ENCODE results near the gene ABCC3.
"Not testable (repeated sequence)": the region's sequence is repeated elsewhere in the genome, so short reads cannot be mapped to it uniquely, and the experiment has no call there.

ABCC3 gene

DNA sequence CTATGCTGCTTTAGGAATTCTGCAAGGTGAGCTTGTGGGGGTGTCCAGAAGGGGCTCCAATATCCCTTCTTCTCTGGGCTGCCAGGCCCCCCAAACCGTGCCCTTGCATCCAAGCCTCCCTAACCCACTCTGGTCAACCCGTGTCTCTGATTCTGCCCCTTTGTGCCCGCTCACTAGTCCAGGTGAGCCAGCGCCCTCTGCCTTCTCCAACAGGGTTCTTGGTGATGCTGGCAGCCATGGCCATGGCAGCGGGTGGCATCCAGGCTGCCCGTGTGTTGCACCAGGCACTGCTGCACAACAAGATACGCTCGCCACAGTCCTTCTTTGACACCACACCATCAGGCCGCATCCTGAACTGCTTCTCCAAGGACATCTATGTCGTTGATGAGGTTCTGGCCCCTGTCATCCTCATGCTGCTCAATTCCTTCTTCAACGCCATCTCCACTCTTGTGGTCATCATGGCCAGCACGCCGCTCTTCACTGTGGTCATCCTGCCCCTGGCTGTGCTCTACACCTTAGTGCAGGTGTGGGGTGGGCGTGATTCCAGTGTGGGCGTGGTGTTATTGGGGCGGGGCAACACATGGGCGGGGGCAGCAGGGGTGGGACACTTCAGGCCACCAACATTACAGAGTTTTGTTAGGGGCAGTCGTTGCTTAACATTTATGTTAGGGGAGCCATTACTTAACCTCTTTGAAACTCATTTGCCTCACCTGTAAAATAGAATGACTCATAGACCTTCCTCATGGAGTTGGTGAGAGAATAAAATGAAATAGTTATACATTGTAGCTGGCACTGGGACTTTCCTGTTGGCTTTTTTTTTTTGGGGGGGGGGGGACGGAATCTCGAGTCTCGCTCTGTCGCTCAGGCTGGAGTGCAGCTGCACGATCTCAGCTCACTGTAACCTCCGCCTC, 41.6 kb downstream of the ABCC3 start:
- TF ChIP-seq, protein P1, sequence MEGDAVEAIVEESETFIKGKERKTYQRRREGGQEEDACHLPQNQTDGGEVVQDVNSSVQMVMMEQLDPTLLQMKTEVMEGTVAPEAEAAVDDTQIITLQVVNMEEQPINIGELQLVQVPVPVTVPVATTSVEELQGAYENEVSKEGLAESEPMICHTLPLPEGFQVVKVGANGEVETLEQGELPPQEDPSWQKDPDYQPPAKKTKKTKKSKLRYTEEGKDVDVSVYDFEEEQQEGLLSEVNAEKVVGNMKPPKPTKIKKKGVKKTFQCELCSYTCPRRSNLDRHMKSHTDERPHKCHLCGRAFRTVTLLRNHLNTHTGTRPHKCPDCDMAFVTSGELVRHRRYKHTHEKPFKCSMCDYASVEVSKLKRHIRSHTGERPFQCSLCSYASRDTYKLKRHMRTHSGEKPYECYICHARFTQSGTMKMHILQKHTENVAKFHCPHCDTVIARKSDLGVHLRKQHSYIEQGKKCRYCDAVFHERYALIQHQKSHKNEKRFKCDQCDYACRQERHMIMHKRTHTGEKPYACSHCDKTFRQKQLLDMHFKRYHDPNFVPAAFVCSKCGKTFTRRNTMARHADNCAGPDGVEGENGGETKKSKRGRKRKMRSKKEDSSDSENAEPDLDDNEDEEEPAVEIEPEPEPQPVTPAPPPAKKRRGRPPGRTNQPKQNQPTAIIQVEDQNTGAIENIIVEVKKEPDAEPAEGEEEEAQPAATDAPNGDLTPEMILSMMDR (IDR thresholded peaks at IDR 0.05; ENCODE audit: borderline replicate concordance, insufficient read depth, low read depth, low read length) = no peak
- H3K4me3 ChIP-seq (ENCODE audit: low read depth, low read length) = no peak overlapping the region

DNA sequence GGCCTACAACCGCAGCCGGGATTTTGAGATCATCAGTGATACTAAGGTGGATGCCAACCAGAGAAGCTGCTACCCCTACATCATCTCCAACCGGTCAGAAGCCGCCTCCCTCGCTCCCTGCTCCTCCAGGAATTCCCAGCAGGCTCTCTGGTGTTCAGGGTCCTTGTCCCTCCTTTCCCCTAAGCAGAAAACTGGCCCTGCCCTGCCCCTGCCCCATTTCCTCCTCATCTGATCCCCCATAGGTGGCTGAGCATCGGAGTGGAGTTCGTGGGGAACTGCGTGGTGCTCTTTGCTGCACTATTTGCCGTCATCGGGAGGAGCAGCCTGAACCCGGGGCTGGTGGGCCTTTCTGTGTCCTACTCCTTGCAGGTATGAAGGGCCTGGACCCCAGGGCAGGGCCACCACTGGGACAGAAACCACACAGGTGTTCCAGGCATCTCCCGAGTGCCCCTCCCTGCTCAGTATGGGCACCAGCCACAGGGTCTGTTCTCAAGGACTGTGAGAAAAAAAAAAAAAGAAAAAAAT, 43.2 kb downstream of the ABCC3 start:
- TF ChIP-seq, protein P1 (IDR thresholded peaks at IDR 0.05; ENCODE audit: borderline replicate concordance, insufficient read depth, low read depth, low read length) = no peak

DNA sequence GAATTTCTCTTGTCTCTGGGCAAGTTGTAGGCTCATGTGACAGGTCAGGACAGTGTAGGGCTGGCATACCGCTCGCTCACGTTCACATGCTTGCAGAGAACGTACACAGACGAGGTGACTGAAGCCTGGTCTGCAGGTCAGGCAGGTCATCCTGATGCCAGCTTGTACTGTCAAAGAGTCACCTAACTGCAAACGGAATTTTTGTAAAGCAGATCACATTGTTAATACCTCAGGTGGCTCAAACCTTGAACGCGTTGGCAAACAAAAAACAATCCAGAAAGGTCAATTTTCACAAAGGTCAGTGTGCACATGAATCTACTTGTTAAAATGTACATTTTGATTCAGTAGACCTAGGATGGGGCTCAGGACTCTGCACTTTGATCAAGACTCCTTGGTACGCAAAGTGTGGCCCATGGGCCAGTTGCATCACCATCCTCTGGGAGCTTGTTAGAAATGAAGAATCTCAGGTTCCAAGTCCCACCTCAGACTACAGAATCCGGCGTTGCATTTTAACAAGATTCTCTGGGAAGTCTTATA, 44.4 kb downstream of the ABCC3 start:
- H3K4me3 ChIP-seq (ENCODE audit: low read depth, low read length) = no peak overlapping the region
- TF ChIP-seq, protein P1 (IDR thresholded peaks at IDR 0.05; ENCODE audit: borderline replicate concordance, insufficient read depth, low read depth, low read length) = no peak

More for the DNA sequence above, 43.2 kb downstream of the ABCC3 start:
- no peak overlapping the region for H3K4me3 ChIP-seq (ENCODE audit: low read depth, low read length)

DNA sequence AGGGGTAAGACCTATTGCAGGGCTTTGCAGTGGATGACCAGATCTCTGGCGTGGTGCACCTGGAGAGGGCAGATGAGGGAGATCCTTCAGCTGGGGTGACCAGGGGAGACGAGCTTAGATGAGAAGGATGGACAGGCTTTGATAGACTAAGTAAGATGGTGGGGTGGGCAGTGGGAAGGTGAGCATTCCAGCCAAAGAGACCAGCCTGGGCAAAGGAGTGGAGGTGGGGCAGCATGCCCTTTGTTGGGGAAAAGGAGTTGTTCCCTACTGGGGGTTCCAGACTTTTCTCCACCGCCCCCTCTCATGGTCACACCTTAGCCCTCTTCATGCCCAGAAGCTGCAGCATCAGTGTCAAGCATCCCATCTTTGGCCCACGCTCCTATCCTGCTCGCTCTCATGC, 45.4 kb downstream of the ABCC3 start:
- TF ChIP-seq, protein P1 (IDR thresholded peaks at IDR 0.05; ENCODE audit: borderline replicate concordance, insufficient read depth, low read depth, low read length) = no peak
- H3K4me3 ChIP-seq (ENCODE audit: low read depth, low read length) = no peak overlapping the region

DNA sequence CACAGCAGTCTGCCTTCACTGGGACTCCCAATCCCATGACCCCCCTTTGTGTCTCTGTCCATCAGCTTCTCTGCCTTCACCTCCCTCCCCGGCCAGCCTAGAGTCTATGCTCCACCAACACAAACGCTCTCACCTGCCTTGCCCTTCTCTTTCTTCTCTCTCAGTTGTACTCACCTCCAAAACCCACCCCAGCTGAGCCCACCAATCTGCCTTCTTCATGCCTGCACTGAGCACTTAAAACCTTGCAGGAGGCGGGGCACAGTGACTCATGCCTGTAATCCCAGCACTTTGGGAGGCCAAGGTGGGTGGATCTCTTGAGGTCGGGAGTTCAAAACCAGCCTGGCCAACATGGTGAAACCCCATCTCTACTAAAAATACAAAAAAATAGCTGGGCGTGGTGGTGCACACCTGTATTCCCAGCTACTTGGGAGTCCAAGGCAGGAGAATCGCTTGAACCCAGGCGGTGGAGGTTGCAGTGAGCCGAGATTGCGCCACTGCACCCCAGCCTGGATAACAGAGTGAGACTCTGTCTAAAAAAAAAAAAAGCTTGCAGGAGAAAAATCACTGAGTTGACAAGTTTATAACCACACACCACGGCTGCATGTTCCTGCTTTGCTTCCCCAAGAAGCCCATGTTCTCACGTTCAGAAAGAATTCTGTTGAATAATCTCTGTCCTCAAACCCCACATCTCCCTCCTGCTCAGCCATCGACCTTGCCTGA, 46.0 kb downstream of the ABCC3 start:
- H3K4me3 ChIP-seq (ENCODE audit: low read depth, low read length) = not testable (repeated sequence)

DNA sequence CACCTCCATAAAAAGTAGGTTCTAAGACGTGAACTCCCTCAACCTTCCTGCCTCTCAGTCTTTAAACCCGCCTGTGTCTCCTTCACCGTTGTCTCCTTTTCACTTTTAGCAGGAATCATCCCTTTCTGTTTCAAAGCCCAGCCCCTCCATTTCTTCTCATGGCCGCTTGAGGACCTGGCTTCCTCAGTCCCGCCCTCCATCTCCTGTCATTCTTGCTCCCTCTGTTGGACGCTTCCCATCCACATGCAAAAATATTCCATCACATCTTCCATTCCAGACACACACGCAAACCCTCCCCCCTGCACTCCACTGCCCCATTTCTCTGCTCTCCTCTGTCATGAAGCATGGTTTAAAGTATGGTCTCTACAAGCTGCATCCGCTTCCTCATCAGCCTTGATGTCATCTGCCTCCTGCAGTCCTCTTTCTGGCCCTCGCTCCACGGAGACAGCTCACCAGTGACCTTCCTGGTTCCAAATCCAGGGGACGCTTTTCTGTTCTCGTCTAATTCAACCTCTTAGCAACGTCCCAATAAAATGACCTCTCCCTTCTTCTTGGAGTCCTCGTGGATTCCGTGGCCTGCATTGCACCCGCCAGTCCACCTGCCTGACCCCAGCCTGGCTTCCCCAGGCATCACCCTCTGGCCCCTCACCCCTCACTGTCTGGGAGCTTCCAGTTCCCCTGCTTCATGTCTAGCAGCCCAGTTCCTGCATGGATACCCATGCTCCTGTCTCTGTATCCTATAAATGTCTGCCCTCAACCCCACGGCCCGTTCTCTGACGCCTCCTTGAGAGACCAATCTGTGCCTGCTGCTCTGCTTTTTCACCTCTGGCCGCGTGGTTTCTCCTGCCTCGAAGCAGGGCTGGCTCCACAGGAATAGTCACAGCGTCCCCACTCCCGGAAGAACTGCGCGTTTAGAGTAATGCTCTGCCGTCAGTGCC, 46.9 kb downstream of the ABCC3 start:
- TF ChIP-seq, protein P1 (IDR thresholded peaks at IDR 0.05; ENCODE audit: borderline replicate concordance, insufficient read depth, low read depth, low read length) = 0 out of 2 replicates have a peak, but pooled peaks have one; percentile 4
- H3K4me3 ChIP-seq (ENCODE audit: low read depth, low read length) = no peak overlapping the region

Data from GM12875 (cell line).